GM18868 (cell line): ENCODE measurements around the gene SPATC1L.
"Not testable (repeated sequence)": the region's sequence is repeated elsewhere in the genome, so short reads cannot be mapped to it uniquely, and the experiment has no call there.

Experiments used
- ATAC-seq: cut with Tn5 transposase; IDR thresholded peaks from one replicate; pipeline ENCODE4 v1.9.1; 2021; ENCODE audit warnings: mild to moderate bottlenecking, moderate library complexity; ENCODE audit not compliant: unreplicated experiment

The SPATC1L gene

DNA sequence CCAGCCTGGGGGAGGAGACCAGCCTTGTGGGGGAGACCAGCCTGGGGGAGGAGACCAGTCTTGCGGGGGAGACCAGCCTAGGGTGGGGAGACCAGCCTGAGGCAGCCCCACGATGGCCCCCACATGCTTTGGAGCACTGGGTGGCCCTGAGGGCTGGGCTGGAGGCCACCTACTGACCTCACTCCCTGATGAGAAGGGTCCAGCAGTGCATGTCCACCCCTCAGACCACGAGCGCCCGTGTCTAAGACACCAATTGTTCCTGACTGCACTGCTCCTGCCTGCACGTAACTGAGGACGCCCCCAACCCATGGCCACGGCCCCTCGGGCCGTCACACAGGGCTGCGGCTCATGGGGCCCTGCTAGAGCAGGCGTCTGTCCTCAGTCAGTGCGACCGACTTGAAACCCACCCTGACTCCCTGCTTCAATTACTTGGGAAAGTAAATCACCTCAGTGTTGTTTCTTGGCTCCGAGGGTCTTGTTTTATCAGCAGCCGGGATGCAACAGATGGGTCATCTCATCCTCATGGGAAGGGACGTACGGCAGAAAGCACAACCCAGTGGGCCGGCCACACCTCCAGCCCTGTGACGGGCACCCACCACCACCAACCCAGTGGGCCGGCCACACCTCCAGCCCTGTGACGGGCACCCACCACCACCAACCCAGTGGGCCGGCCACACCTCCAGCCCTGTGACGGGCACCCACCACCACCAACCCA, at the start of gene SPATC1L:
TSS of gene SPATC1L (minus strand) at position 550 of the 715 bp plus-strand sequence. CDS start 1,643 bp downstream, outside the sequence.
- ATAC-seq, result no peak

- no peak for ATAC-seq
These were observed 45.6 kb upstream of the SPATC1L start for GRCh38 chr21:46229923-46230260.

- ATAC-seq, result peak; percentile 26
These were observed 45.1 kb upstream of the SPATC1L start for GRCh38 chr21:46229133-46229922.

GRCh38 chr21:46228345-46229051, 44.2 kb upstream of the SPATC1L start, which contains the start of gene LSS:
TSS of gene LSS (minus strand) at chr21:46228774. CDS start at chr21:46228745, 29 bp downstream.
- ATAC-seq, result peak; percentile 78

DNA sequence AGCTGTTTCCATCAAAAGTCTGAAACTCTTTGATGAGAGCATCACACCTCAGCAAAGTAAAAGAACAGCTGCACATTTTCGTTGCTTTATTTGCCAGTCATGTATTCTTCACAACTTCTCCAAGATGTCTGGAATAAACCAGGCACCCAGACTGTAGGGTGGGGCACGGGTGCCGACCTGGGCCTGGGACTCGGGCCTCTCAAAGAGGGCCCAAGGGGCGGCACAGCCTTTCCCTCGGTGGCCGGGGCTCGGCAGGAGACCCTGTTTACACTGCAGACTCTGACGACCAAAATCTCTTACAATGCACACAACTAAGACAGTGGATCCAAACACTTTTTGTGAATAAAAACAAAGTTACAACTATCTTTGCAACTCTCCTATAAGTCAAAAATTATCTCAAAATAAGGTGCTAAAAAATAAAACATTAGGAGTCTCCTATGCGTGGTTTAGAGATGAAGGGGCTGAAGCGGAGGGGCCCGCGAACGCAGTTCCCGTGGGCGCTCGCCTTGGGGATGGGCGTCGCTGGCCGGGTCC, 43.6 kb upstream of the SPATC1L start:
- ATAC-seq, result no peak

DNA sequence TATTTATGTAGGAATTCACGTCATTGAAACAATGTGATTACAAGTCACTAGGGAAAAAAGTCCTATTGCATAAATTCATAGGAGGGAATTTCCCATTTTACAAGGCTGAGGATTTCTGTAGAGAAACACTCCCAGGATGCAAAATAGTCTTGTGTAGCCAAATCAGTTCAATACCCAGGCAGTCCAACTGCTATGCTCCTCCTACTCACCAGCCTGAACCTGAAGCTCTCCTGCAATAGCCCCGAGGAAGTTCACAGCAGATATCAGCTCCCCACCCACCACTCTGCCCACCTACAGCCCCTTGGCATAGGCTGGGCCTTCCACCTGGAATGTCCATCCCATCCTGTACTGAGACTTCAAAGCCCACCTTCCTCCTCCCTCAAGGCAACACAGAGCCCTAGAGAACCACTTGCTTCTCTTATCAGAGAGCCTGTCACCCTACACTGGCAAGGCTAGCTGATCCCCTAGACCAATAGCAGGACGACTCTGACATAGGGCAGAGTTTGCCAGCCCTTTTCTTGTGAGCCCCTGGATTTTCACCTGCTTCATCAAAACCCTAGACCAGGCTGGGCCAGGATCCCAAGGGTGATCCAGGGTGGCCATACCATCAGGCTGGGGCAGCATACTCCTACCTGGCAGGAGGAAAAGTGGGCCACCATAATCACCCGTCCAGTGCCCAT, 42.8 kb upstream of the SPATC1L start:
- ATAC-seq, result no peak

- ATAC-seq, result no peak
These were observed 41.9 kb upstream of the SPATC1L start for GRCh38 chr21:46226146-46226545.

DNA sequence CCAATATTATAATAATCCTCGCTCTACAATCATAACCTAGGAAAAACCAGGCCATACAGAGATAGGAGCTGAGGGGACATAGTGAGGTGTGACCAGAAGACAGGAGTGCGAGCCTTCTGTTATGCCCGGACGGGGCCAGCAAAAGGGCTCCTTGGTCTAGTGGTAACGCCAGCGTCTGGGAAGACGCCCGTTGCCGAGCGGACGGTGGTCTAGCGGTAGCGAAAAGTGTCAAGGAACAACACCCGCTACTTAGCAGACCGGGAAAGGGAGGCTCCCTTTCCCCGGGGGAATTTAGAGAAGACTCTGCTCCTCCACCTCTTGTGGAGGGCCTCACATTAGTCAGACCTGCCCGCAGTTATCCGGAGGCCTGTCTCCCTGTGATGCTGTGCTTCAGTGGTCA, 39.4 kb upstream of the SPATC1L start:
- not testable (repeated sequence) for ATAC-seq

- ATAC-seq, result no peak
These were observed 39.0 kb upstream of the SPATC1L start for GRCh38 chr21:46223217-46223616.

DNA sequence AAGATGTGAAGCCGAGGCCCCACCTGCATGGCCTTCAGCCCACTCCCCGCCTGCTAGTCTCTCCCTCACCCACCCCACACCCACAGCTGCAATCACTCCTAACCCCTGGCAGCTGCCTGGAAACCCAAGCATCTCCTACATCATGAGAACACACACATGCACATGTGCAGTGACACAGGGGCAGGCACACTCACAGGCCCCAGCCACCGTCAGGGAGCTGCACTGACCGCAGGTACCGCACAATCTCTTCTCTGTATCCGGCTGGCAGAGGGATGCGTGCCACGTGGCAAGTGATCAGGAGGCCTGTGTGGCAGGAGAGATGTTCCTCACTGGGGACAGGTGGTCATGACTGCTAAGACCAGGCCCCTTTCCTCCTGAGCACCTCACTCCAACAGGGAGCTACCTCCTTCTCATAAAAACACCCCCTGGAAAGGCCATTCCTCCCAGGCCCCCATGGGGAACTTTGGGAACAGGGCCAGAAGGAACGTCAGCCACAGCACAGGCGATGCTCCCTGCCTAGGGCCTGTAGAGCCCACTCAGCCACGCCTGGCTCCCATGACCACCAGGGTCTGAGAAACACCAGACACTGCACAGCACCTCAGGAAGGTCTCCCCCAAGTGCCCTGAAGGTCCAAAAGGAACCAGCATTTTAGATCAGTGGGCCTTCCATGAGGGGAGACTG, 38.3 kb upstream of the SPATC1L start:
- no peak for ATAC-seq

- ATAC-seq, result no peak
These were observed 37.6 kb upstream of the SPATC1L start for GRCh38 chr21:46221664-46222435.

- ATAC-seq, result no peak
These were observed 36.6 kb upstream of the SPATC1L start for GRCh38 chr21:46220847-46221246.

DNA sequence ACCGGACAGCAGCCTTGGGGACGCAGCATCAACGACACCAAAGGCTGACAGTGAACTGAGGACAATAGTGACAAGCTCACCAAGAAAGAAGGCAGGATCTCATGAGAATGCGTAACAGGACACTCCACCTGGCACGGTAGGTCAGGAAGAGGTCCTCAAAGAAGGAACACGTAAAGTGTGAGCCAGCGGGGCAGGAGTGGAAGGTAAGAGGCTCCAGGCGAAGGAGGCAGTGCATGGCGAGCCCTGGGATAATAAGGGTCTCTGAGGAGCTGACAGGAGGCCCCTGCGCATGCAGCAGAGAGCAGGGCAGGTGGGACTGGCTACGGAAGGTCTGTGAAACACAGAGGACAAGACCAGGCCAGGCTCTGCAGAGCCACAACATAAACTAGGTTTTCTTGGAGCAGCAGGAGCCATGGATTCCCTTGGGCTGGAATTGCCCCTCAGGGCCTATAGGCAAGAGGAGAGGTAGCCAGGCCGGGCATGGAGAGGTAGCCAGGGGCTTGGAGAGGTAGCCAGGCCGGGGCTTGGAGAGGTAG, 36.1 kb upstream of the SPATC1L start:
- no peak for ATAC-seq

- no peak for ATAC-seq
These were observed 35.5 kb upstream of the SPATC1L start for GRCh38 chr21:46219591-46220239.

- no peak for ATAC-seq
These were observed 34.8 kb upstream of the SPATC1L start for GRCh38 chr21:46218906-46219590.

- ATAC-seq, result no peak
These were observed 33.4 kb upstream of the SPATC1L start for GRCh38 chr21:46217511-46218196.

DNA sequence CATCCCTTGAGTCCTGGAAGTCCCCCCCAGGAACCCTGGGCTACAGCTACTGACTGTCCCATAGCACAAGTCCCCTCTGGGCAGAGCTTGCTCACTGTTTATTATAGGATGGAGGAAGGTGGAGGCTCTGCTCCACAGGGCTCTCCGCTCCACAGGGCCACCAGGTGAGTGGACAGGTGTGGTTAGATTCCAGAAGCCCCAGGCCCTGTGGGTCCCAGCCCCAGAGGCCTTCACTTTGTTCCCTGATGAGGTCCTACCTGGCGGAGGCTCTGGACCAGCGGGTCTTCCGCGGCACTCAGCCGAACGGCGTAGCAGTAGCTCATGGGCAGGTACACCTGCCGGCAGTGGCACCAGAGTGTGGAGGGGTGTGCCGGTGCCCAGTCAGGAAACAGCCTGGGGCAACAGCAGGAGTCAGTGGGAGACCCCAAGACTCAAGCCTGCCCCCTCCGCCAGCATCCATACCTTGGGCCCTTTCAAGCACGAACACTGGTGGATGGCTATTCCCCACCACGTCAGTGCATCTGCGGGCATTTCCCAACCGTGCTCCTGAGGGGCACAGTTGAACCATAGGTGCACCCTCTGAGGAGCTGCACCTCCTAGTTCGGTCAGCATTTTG, 32.0 kb upstream of the SPATC1L start:
- no peak for ATAC-seq
